Mononuclear cell (primary cell): ENCODE data around the gene SKA3. TPM values are rescaled to one million over a fixed set of nuclear protein-coding genes. Genes with fewer than 3 reads are reported as not detected.
"Not testable (repeated sequence)": the region's sequence is repeated elsewhere in the genome, so short reads cannot be mapped to it uniquely, and the experiment has no call there.

Experiments
- H3K27me3 ChIP-seq: 2 replicates; pipeline ENCODE4 v1.6.0; 2011; ENCODE audit warnings: low read length, control low read depth; ENCODE audit not compliant: insufficient read depth
- H3K4me1 ChIP-seq: 2 replicates; pipeline ENCODE4 v1.5.1; 2011; ENCODE audit warnings: mild to moderate bottlenecking, low read length, control low read depth; ENCODE audit not compliant: insufficient read depth
- H3K4me3 ChIP-seq: 2 replicates; pipeline ENCODE4 v1.5.1; 2011; ENCODE audit warnings: mild to moderate bottlenecking, low read length, moderate library complexity
- H3K9me3 ChIP-seq: 2 replicates; pipeline ENCODE4 v1.5.1; 2011; ENCODE audit warnings: low read depth, mild to moderate bottlenecking, control low read depth, low read length
- total RNA-seq: library from RNA; depleted of rRNA; stranded (reverse); fragments of >200 nt; gene quantifications from one replicate; pipeline ENCODE4 v1.2.3, GENCODE V29; 2012

SKA3 gene
- total RNA-seq, 1 donor: 19.7 TPM

DNA sequence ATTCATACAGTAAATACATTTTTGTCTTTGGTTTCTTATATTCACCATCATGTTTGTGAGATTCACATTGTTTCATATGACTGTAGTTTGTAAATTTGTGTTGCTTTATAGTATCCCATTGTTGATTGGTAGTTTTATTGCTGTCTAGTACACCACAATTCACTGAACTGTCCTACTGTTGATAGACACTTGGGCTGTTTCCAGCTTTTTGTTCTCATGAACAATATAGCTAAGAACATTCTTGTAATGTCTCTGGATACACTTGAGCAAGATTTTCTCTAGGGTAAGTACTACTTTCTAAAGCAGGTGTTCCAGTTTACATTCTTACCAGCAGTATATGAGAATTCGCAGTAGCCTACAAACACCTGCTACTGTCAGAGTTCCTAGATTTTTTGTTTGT lies 37.8 kb downstream of the SKA3 start:
- Histone ChIP-seq H3K4me1 (peaks cover 28% of the 10 kb centered on the region), H3K9me3 (no peaks in the 10 kb centered on the region), H3K4me3 (no peak overlapping the region), H3K27me3 (no peaks in the 10 kb centered on the region)

- H3K9me3 ChIP-seq: no peaks in the 10 kb centered on the region
- H3K4me3 ChIP-seq: no peak overlapping the region
- H3K4me1 ChIP-seq: peaks cover 23% of the 10 kb centered on the region
- no peaks in the 10 kb centered on the region for H3K27me3 ChIP-seq
Observed at GRCh38 chr13:21137696-21138095, 38.7 kb downstream of the SKA3 start.

GRCh38 chr13:21135833-21136232 lies 40.5 kb downstream of the SKA3 start:
- not testable (repeated sequence) for H3K9me3 ChIP-seq, H3K4me3 ChIP-seq, H3K4me1 ChIP-seq, H3K27me3 ChIP-seq

GRCh38 chr13:21134475-21134874 lies 41.9 kb downstream of the SKA3 start:
- no peaks in the 10 kb centered on the region for H3K27me3 ChIP-seq

GRCh38 chr13:21133077-21133476 lies 43.3 kb downstream of the SKA3 start:
- H3K4me1 ChIP-seq: no peaks in the 10 kb centered on the region
- H3K4me3 ChIP-seq: no peak overlapping the region
- no peaks in the 10 kb centered on the region for H3K9me3 ChIP-seq
- no peaks in the 10 kb centered on the region for H3K27me3 ChIP-seq

More at GRCh38 chr13:21134475-21134874, 41.9 kb downstream of the SKA3 start:
- H3K4me1 ChIP-seq: peaks cover 3% of the 10 kb centered on the region
- H3K4me3 ChIP-seq: no peak overlapping the region
- H3K9me3 ChIP-seq: no peaks in the 10 kb centered on the region

DNA sequence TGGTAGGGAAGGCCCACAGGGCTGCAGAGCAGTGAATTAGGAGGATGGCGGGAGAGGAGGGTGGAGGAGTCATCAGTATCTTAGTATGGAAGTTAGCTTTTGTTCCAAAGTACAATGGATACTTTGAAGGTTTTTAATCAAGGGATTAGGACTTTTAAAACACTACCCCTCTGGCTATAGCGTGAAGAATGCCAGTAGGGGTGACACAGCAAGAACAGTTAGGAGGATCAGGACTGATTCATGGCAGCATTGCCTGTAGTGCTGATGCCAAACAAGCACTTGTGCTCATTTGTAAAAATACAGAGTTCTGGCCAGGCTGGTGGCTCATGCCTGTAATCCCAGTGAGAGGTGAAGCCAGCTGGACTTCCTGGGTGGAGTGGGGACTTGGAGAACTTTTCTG lies 46.2 kb downstream of the SKA3 start:
- no peaks in the 10 kb centered on the region for H3K4me1 ChIP-seq
- H3K9me3 ChIP-seq: no peaks in the 10 kb centered on the region
- H3K4me3 ChIP-seq: no peak overlapping the region
- no peaks in the 10 kb centered on the region for H3K27me3 ChIP-seq

DNA sequence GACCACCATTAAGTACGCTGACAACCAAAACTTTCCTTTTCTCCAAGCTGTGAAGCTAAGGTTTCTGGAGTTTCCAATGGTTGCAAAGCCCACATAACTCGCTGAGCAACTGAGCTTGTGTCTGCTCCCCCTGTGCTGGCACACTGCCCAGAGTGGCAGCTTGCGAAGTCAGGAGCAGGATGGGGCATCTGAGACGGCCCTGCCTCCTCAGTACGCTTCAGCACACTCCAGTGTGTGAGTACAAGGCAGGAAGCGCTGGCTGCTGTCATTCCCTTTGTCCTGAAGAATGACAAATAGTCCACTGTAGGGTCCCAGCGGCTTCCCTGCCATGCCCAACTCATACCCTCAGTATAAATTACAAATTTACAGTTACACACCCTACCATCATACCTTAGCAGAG lies 51.5 kb downstream of the SKA3 start:
- Histone ChIP-seq H3K9me3 (no peaks in the 10 kb centered on the region), H3K4me3 (no peak overlapping the region), H3K27me3 (no peaks in the 10 kb centered on the region), H3K4me1 (no peaks in the 10 kb centered on the region)

- Histone ChIP-seq H3K4me1 (no peaks in the 10 kb centered on the region), H3K9me3 (no peaks in the 10 kb centered on the region), H3K27me3 (no peaks in the 10 kb centered on the region), H3K4me3 (no peak overlapping the region)
Observed at GRCh38 chr13:21123956-21124355, 52.4 kb downstream of the SKA3 start.

DNA sequence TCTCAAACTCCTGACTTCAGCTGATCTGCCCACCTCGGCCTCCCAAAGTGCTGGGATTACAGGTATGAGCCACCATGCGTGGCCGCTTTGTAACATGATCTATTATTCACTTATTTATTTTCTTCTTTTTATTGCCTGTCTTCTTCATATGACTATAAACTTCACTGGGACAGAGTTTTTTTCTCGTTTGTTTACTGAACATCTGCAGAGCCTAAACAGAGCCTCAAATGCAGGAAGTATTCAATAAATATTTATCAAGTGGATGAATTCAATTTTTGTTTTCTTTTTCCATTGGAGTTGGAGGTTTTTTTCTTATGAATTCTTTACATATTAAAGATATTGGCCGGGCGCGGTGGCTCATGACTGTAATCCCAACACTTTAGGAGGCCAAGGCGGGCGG lies 54.7 kb downstream of the SKA3 start:
- no peaks in the 10 kb centered on the region for H3K9me3 ChIP-seq
- H3K27me3 ChIP-seq: no peaks in the 10 kb centered on the region
- H3K4me1 ChIP-seq: no peaks in the 10 kb centered on the region
- H3K4me3 ChIP-seq: no peak overlapping the region

GRCh38 chr13:21120191-21120590 lies 56.2 kb downstream of the SKA3 start:
- Histone ChIP-seq H3K4me3 (no peak overlapping the region), H3K9me3 (no peaks in the 10 kb centered on the region), H3K27me3 (no peaks in the 10 kb centered on the region), H3K4me1 (no peaks in the 10 kb centered on the region)

- H3K27me3 ChIP-seq: no peaks in the 10 kb centered on the region
- no peak overlapping the region for H3K4me3 ChIP-seq
- H3K9me3 ChIP-seq: no peaks in the 10 kb centered on the region
- H3K4me1 ChIP-seq: no peaks in the 10 kb centered on the region
Observed at GRCh38 chr13:21119526-21119925, 56.8 kb downstream of the SKA3 start.

DNA sequence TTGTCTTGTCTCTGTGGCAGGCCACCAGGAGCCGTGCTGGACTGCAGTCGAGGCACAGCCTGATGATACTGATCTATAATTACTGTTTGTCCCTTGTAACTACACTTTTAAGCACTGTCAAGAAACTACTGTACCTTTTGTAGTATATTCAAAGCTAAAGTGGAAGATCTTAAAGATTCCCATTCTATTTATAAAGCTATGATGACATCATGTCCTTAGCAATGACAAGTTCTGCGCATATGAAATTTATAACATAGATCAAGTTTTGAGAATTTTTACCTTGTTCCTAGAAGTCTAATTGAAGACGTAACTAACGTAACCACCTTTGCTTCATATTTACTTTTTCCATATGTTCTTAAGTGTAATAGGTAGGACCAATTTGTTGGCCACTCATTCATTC lies 58.2 kb downstream of the SKA3 start:
- Histone ChIP-seq H3K4me3 (no peak overlapping the region), H3K27me3 (no peaks in the 10 kb centered on the region), H3K9me3 (no peaks in the 10 kb centered on the region), H3K4me1 (no peaks in the 10 kb centered on the region)

DNA sequence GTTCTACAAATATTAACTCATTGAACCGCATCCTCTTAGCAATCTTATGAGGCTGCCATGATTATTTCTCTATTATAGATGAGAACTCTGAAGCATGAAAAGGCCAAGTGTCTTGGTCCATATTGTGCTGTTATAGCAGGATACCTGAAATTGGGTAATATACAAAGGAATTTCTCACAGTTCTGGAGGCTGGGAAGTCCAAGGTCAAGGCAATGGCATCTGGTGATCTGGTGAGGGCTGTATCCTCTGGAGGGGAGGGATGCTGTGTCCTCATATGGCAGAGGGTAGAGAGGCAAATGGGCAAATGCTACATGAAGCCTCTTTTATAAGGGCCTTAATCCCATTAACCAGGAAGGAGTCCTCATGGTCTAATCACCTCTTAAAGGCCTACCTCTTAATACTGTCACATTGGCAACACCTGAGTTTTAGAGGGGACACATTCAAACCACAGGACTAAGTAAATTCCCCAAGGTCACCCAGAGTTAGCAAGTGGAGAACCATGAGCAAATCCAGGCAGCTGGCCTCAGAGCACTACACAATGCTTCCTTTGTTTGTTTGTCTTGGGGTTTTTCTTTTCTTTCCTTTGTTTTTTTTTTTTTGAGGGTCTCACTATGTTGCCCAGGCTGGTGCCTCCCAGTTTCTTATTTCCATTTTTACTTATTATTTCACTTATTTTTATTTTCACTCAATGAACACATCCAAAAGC lies 59.1 kb downstream of the SKA3 start:
- no peaks in the 10 kb centered on the region for H3K27me3 ChIP-seq
- no peaks in the 10 kb centered on the region for H3K4me1 ChIP-seq
- no peaks in the 10 kb centered on the region for H3K9me3 ChIP-seq
- H3K4me3 ChIP-seq: no peak overlapping the region

DNA sequence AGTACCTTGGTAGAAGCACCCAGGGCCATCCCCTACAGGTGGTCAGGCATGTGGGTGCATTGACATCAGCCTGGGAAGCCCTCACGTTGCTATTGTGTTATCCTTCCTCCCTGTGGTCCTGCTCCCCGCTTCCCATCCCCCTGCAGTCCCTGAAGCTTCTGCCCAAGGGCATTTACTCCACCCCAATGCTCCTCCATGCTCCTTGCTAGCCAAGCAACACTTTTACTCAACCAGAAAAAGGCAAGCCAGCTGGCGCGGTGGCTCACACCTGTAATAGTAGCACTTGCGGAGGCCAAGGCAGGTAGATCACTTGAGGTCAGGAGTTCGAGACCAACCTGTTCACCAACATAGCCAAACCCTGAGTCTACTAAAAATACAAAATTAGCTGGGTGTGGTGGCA lies 60.2 kb downstream of the SKA3 start:
- H3K4me1 ChIP-seq: no peaks in the 10 kb centered on the region
- no peaks in the 10 kb centered on the region for H3K27me3 ChIP-seq
- no peak overlapping the region for H3K4me3 ChIP-seq
- H3K9me3 ChIP-seq: no peaks in the 10 kb centered on the region

GRCh38 chr13:21115231-21115630 lies 61.1 kb downstream of the SKA3 start:
- H3K27me3 ChIP-seq: no peaks in the 10 kb centered on the region
- H3K4me1 ChIP-seq: no peaks in the 10 kb centered on the region
- no peaks in the 10 kb centered on the region for H3K9me3 ChIP-seq
- no peak overlapping the region for H3K4me3 ChIP-seq

DNA sequence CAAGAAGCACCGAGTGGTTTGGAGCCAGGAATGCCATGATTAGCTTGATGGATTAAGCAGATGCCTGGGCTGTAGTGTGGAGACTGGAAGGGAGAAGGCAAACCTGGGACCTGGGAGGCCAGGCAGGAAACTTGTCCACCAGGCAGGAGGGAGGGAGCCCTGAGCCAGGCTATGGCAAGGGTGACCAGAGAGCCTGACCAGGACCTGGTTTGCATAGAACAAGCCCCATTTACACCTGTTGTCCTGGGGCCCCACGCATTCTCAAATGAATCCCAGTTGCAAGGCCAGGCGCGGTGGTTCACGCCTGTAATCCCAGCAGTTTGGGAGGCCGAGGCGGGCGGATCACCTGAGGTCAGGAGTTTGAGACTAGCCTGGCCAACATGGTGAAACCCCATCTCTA lies 64.8 kb downstream of the SKA3 start:
- Histone ChIP-seq H3K9me3 (no peaks in the 10 kb centered on the region), H3K4me3 (no peak overlapping the region), H3K4me1 (no peaks in the 10 kb centered on the region), H3K27me3 (no peaks in the 10 kb centered on the region)
